Heart left ventricle (tissue), 16 donors: ENCODE measurements around the gene TOR3A. TPM values are rescaled to one million over a fixed set of nuclear protein-coding genes. Genes with fewer than 3 reads are reported as not detected.

ENCODE experiments used
- ATAC-seq, 4 donors: fragments of 200-7000 bp; cut with Tn5 transposase; one replicate each; pipeline ENCODE4 v1.9.1; 2020 to 2022; ENCODE audit warnings: moderate library complexity in 4 of 4, mild to moderate bottlenecking in 3 of 4, moderate number of reproducible peaks in 1 of 4
- DNase-seq, 5 donors: peaks; one replicate each; pipeline ENCODE4 v3.0.0-alpha.2; 2020
- H3K27ac ChIP-seq, 12 donors: fragments of 200-600 bp; sonication (generic) in 4 of 12; one replicate each; pipeline versions ENCODE4 v1.5.0 to v1.8.0; 2016 to 2022; ENCODE audit warnings: mild to moderate bottlenecking in 2 of 12
- H3K27me3 ChIP-seq, 9 donors: fragments of 200-600 bp; sonication (generic) in 2 of 9; one replicate each; pipeline versions ENCODE4 v1.5.1 to v1.8.0; 2016 to 2022; ENCODE audit warnings: mild to moderate bottlenecking in 3 of 9
- H3K36me3 ChIP-seq, 9 donors: fragments of 200-600 bp; sonication (generic) in 2 of 9; one replicate each; pipeline versions ENCODE4 v1.5.0 to v1.8.0; 2018 to 2022; ENCODE audit warnings: mild to moderate bottlenecking in 2 of 9
- H3K4me1 ChIP-seq, 12 donors: fragments of 200-600 bp; sonication (generic) in 4 of 12; one replicate each; pipeline versions ENCODE4 v1.5.0 to v1.8.0; 2016 to 2022; ENCODE audit warnings: mild to moderate bottlenecking in 3 of 12
- H3K4me3 ChIP-seq, 12 donors: fragments of 200-600 bp; sonication (generic) in 4 of 12; one replicate each; pipeline versions ENCODE4 v1.5.0 to v1.8.0; 2017 to 2022; ENCODE audit warnings: mild to moderate bottlenecking in 9 of 12, moderate library complexity in 4 of 12
- H3K9me3 ChIP-seq, 12 donors: fragments of 200-600 bp; sonication (generic) in 4 of 12; one replicate each; pipeline versions ENCODE4 v1.5.0 to v1.8.0; 2016 to 2022; ENCODE audit warnings: mild to moderate bottlenecking in 1 of 12
- POLR2A ChIP-seq, 2 donors: fragments of 450-650 bp; IDR thresholded peaks; one replicate each; pipeline ENCODE4 v1.6.1; 2017; ENCODE audit warnings: antibody characterized with exemption in 2 of 2, mild to moderate bottlenecking in 2 of 2, moderate library complexity in 2 of 2
- WGBS, 4 donors: extraction: QIAGEN DNeasy Blood & Tissue Kit in 2 of 4; methylation state at CpG; one replicate each; pipeline versions ENCODE4 v1.1.5 to v1.1.7; 2013 to 2018; 5-methylcytosine and 5-hydroxymethylcytosine counted together
- intact Hi-C, 10 donors: fragments of 100-400 bp; cut with DNase I; formaldehyde crosslinking; loops; one replicate each; pipeline versions ENCODE4 v1.11.1 to v1.14.2; 2022
- long read RNA-seq, 3 donors: library from polyadenylated mRNA; unstranded; transcript quantifications; one replicate each; pipeline ENCODE4 v2.0.0, GENCODE V29; 2020 to 2021
- polyA plus RNA-seq, 2 donors: library from polyadenylated mRNA; stranded (reverse); fragments of 200-250 nt; gene quantifications; one replicate each; pipeline ENCODE4 v1.2.3, GENCODE V29; 2013
- total RNA-seq, 9 donors: library from RNA; depleted of rRNA in 2 of 9; stranded (reverse); fragments of >200 nt in 2 of 9; fragmentation: NEBNext Ultra II Directional in 3 of 9; extraction: Animal tissue kit (Norgen Biotek cat#: 25700) in 3 of 9; gene quantifications; one replicate each; pipeline versions ENCODE4 v1.1.0 to v1.2.4, GENCODE V29; 2016 to 2023
- TF ChIP-seq, protein P1 (sequence below), 12 donors: fragments of 200-600 bp; sonication (generic) in 4 of 12; IDR thresholded peaks; one replicate each; pipeline versions ENCODE4 v1.5.0 to v1.8.0; 2018 to 2022; ENCODE audit warnings: antibody characterized with exemption in 12 of 12, mild to moderate bottlenecking in 5 of 12
- donor health status: ischemic (EF 13 %, LVEDD 7.1; RV severe dilation, severe dysfunction).
- donor health status: healthy with polysubstance abuse.
- donor health status: DM: no; HTN: yes; CAD: no.
- donor health status: DM: no; HTN: no; CAD: no.
- donor health status: ischemic (EF 25% LVEDD 6.9; RV normal size, moderate dysfunction).
- donor health status: ischemic (EF 25% LVEDD 5.7; RV mildly dilated, moderate dysfunction).
- donor health status: healthy.
- donor health status: DM: yes; HTN: yes; CAD: no.
- donor health status: ischemic (EF 35%, LVEDD 5.7; RV mildly dilated, moderate dysfunction).
- donor health status: nonischemic (EF 11% LVEDD 7.7; RV severe dilation, severe dysfunction).
- donor health status: DM: yes; HTN: yes; CAD: no.
- donor health status: PGD.
- donor health status: ischemic (EF 29% LVEDD 5.4; RV normal size, mild dysfunction).
- donor health status: nonischemic (EF 23%, LVEDD 6.1; RV moderate dilation, normal function).

TOR3A gene
- total RNA-seq (10 to 100 TPM in 4 of 9 donors, 1 to 10 TPM in 5; 6.3 to 22.4 (median 9.9) TPM), polyA plus RNA-seq (10 to 100 TPM in 1 of 2 donors, 1 to 10 TPM in 1; 3.8 to 19.5 TPM)
- long read RNA-seq, donor 1, transcript TOR3A-203 (6 exons, 2,724 nt): major isoform, 26 of 35 reads
- long read RNA-seq, donor 1, partial matches to known transcripts: 5 of 35 reads
- long read RNA-seq, donor 1, other reads (novel, unspliced or antisense): 4 of 35 reads
- long read RNA-seq, donor 2, transcript TOR3A-203 (6 exons, 2,724 nt): major isoform, 114 of 135 reads
- long read RNA-seq, donor 2, partial matches to known transcripts: 5 of 135 reads
- long read RNA-seq, donor 2, other reads (novel, unspliced or antisense): 16 of 135 reads
- long read RNA-seq, donor 3, transcript TOR3A-203 (6 exons, 2,724 nt): major isoform, 26 of 30 reads
- long read RNA-seq, donor 3, partial matches to known transcripts: 1 of 30 reads
- long read RNA-seq, donor 3, other reads (novel, unspliced or antisense): 3 of 30 reads

GRCh38 chr1:179081687-179082332, at the start of gene TOR3A:
TSS of gene TOR3A (plus strand) at chr1:179082070. CDS start at chr1:179082129, 59 bp downstream.
- intact Hi-C loops: loop anchor here (1.0 to 10.0 kb wide), 11 partner anchors 45 to 733 kb away; partner anchors contain the start of genes SOAT1 (in 4 of the 10) and AXDND1 (in 2 of the 10)
- Histone ChIP-seq H3K27ac (peak within 1 kb of the TSS; percentile 68 to 93 (median 89)), H3K27me3 (no peaks in the 10 kb centered on the region), H3K4me1 (peaks cover 0 to 31% (median 16%) of the 10 kb centered on the region in 12 donors), H3K36me3 (peaks cover 0 to 24% (median 9%) of the 10 kb centered on the region in 9 donors), H3K9me3 (no peaks in the 10 kb centered on the region), H3K4me3 (peak within 1 kb of the TSS; percentile 72 to 100 (median 92))
- 0 to 1% (median 0%) methylated on average over 21 to 51 of the region's 51 CpGs for WGBS, 4 donors
- peak; percentile 97 to 99 (median 98) for ATAC-seq
- DNase-seq: peak; percentile 94 to 95 (median 95)
- peak in 1 of 2 donors; percentile 91 for TF ChIP-seq POLR2A (IDR thresholded peaks at IDR 0.05)
- TF ChIP-seq, protein P1, sequence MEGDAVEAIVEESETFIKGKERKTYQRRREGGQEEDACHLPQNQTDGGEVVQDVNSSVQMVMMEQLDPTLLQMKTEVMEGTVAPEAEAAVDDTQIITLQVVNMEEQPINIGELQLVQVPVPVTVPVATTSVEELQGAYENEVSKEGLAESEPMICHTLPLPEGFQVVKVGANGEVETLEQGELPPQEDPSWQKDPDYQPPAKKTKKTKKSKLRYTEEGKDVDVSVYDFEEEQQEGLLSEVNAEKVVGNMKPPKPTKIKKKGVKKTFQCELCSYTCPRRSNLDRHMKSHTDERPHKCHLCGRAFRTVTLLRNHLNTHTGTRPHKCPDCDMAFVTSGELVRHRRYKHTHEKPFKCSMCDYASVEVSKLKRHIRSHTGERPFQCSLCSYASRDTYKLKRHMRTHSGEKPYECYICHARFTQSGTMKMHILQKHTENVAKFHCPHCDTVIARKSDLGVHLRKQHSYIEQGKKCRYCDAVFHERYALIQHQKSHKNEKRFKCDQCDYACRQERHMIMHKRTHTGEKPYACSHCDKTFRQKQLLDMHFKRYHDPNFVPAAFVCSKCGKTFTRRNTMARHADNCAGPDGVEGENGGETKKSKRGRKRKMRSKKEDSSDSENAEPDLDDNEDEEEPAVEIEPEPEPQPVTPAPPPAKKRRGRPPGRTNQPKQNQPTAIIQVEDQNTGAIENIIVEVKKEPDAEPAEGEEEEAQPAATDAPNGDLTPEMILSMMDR (IDR thresholded peaks at IDR 0.05): peak in 1 of 12 donors; percentile 13

GRCh38 chr1:179034720-179035119, 47.1 kb upstream of the TOR3A start:
- no peak overlapping the region for H3K4me3 ChIP-seq
- H3K9me3 ChIP-seq: no peaks in the 10 kb centered on the region
- peak overlapping the region in 3 of 12 donors; percentile 14 to 63 (median 50) for H3K27ac ChIP-seq
- 72 to 90% (median 80%) methylated on average over 1 of the region's 1 CpG for WGBS, 4 donors
- intact Hi-C loops: no loop called here
- H3K4me1 ChIP-seq: peaks cover 0 to 82% (median 50%) of the 10 kb centered on the region in 12 donors
- no peak for DNase-seq
- no peaks in the 10 kb centered on the region for H3K27me3 ChIP-seq
- peak in 1 of 4 donors; percentile 48 for ATAC-seq
- no peaks in the 10 kb centered on the region for H3K36me3 ChIP-seq
- TF ChIP-seq POLR2A (IDR thresholded peaks at IDR 0.05): no peak
- TF ChIP-seq, protein P1 (IDR thresholded peaks at IDR 0.05): no peak

- DNase-seq (no peak), ATAC-seq (no peak)
- H3K9me3 ChIP-seq: no peaks in the 10 kb centered on the region
- no peaks in the 10 kb centered on the region for H3K36me3 ChIP-seq
- intact Hi-C loops: no loop called here
- H3K4me1 ChIP-seq: peaks cover 0 to 62% (median 36%) of the 10 kb centered on the region in 12 donors
- no peak overlapping the region for H3K27ac ChIP-seq
- H3K27me3 ChIP-seq: no peaks in the 10 kb centered on the region
- TF ChIP-seq, protein P1 (IDR thresholded peaks at IDR 0.05): no peak
- TF ChIP-seq POLR2A (IDR thresholded peaks at IDR 0.05): no peak
- no peak overlapping the region for H3K4me3 ChIP-seq
- WGBS, 4 donors: 81 to 90% (median 86%) methylated on average over 2 of the region's 2 CpGs
Measured at GRCh38 chr1:179036844-179037465, 44.9 kb upstream of the TOR3A start.
